Stimulated activated CD8-positive, alpha-beta memory T cell treated with anti-CD3 and anti-CD28 coated beads, Interleukin-7, amount 100 ng/mL, for 48 hours (primary cell): ENCODE measurements around the gene NEUROD4.

Experiments
- DNase-seq, 2 donors: peaks; one replicate each; pipeline ENCODE4 v3.0.0-alpha.2; 2020; ENCODE audit warnings: low read depth in 1 of 2; ENCODE audit errors: extremely low read depth in 1 of 2

The NEUROD4 gene

DNA sequence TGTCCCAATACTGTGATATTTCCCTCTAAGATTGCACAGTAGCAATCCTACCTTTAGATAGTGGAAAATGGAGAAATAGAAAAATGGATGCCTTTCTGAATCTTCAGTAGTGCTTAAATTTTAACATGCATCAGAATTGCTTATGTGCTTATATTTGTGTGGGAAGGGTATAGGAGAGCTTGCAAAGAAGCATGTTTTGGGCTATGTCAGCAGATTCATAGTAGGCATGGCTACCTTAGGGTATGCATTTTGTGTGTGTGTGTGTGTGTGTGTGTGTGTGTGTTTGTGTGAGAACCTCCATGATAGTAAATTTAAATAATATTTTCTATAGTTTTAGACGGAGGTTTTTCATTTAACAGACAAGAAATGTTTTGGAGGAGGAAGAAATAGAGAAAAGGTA is 38.3 kb downstream of the NEUROD4 start:
- no peak for DNase-seq

DNA sequence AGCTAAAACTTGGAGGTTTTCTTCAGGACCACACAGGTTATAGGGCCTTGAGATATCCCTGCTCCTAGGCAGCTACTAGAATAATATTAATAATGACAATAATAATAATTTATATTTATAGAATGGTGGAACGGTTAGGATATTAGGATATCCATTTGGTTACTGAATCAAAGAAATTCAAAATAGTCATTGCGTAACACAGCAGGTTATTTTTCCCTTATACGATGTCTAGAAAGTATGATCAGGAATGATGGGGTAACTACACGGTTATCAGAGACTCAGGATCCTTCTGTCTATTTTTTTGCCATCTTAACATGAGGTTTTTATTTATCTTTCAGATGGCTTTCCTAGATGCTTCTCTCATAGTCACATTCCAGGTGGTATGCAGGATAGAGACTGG is 39.0 kb downstream of the NEUROD4 start:
- no peak for DNase-seq

DNA sequence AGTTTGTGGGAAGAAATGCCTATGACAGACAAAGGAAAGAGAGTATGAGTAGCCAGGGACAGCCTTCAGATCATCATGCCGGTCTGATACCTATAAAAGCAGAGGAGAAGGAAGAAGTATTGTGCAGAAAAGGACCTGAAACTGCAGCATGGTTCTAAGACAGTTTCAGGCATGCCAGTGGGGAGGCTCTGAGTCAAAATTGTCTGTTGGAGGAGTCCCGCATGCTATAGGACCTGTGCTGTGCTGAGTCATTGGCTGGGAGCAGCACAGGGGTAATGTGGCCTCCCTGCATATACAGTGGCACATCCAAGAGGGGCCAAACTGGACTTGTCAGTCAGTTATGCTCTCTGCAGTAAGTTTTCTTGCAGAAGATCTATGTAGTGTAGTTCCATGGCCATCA is 40.7 kb downstream of the NEUROD4 start:
- DNase-seq: peak; percentile 13 to 45

DNA sequence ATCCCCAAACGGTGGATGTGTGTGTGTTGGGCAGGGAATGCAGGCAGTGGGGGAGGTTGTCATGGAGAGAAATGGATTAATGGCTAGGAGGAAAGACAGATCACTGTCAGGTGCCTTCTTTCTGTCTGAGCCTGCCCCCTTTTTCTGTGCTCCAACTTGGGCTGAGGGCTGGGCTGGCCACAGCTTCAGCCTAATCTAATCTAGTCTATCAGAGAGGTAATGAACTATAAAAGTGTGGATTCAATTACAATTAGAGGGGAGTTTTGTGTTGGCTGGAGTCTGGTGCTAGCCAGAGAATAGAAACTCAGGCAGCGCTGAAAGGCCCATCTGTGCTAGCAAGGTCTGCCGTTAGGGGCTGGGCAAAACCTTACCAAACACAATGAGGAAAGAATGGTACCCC is 41.2 kb downstream of the NEUROD4 start:
- no peak for DNase-seq

DNA sequence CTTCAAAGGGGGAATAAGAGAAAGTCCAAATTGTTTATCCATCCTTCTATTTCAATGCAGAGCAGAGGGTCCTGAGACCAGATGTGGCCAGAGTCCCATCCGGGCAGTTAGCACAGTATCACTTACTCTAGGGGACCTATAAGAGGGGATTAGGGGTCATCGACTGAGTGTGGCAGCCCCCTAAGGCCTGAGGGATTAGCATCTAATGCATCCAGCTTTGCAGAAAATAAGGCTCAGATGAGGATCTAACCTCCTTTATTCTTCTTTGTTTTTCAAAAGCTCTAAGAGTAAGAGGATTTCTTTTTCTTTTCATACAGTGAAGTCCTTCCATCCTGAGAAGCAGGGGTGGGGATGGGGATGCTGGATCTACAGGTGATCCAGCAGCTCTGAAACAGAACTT is 43.5 kb downstream of the NEUROD4 start:
- no peak for DNase-seq

DNA sequence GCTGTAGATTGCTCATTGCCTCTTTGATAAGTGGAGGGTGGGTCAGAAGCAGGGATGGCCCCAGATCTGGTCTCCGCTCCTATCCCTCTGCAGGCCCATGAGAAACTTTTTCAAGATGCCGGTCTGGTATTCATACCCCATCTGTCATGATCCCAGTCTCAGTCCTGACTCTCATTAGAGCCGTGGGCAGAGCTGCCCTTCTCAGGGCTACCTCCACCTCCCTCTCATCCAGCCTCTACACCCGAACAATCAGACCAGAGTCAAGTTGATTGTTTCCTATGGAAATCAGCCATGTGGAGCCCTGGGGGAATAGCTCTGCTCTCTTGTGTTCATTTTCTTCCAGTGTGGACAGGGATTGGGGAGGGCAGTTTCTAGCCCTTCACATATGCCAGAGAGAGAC is 45.8 kb downstream of the NEUROD4 start:
- DNase-seq: no peak

DNA sequence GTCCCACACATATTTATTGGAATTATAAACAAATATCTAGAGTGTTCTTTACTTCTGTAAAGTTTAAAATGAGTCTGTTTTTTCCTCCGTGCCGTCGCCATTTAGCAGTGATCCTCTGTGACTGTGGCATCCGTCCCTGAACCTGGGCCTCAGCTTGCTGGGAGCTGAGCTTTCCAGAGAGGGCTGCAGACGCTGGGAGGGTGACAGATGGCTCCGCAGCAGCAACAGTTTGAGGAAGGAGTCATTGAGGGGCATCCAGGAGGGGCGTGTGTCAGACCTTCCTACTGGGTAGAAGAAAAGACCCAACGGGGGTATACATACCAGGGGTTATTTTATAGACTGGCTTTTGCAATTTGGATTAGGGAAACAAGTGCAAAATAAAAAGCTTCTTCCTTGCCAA is 47.9 kb downstream of the NEUROD4 start:
- DNase-seq: no peak

DNA sequence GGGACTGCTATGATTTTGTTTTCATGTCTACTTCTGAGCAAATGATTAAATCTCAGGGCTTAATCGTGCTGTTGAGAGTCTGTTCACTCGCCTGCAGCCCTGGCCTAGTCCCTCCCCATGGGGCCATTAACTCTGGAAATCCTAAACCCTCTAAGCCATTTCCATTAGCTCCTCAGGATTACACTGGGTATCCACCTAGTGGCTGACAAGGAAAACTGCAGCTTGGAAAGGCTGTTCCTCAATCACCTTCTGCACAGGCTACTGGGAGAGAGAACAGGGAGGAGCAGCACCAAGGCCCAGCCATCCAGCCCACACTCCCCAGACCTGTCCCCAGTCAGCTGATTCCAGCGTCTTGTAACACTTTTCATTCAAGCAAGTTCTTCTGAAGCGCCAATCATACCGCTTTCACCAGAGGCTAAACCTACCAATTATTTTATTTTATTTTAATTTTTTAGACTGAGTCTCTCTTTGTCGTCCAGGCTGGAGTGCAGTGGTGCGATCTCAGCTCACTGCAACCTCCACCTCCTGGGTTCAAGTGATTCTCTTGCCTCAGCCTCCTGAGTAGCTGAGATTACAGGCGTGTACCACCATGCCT is 48.7 kb downstream of the NEUROD4 start:
- no peak for DNase-seq

DNA sequence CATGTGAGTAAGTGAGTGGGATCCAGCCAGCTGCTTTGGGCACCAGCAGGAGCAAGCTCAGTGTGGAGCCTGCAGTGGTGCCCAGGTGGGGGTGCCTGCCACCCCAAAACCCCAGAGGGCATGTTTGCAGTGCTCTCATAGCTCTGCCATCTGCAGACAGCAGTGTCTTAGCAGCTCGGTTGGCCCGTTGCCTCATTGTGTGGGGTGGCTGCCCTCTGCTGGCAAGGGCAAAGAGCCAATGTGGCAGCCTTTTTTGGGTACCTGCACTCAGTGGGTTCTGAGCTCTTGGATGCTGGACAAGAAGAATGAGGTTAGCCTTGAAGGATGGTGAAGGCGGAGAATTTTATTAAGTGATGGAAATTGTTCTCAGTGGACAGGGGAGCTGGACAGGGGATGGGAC is 52.3 kb downstream of the NEUROD4 start:
- peak; percentile 45 to 57 for DNase-seq

DNA sequence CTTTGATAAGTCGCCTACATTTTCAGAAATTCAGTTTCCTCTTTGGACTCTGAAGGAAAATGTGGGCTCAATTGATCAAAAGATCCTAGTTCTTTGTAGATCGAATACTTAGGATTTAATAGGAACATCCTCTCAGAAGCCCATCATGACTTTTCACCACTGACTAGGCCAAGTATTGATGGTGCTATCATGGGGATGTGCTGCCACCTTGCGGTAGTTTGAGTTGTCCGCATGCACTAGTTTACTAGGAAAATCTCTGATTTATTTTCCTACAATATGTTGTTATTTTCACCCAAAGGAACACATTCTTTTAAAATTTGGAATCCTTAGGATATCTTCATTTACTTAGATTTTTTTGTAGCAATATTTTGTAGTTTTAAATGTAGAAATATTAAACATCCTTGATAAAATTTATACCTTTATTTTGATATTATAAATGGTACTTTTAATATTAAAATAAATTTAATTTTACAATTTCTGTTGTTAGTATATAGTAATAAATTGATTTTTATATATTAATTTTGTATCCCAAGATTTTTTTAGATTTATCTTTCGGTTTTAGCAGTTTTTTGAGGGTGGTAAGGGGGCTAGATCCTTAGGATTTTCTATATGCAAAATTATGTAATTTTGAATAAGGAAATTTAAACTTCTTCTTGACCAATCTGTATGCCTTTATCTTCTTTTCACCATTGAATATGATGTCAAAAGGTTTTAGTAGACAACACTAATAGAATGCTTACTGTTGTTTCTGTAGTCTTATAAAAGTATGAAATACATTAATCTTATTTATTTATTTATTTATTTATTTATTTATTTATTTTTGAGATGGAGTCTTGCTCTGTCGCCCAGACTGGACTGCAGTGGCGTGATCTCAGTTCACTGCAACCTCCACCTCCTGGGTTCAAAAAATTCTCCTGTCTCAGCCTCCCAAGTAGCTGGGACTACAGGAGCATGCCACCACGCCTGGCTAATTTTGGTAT is 53.6 kb downstream of the NEUROD4 start:
- peak in 1 of 2 donors; percentile 46 for DNase-seq

DNA sequence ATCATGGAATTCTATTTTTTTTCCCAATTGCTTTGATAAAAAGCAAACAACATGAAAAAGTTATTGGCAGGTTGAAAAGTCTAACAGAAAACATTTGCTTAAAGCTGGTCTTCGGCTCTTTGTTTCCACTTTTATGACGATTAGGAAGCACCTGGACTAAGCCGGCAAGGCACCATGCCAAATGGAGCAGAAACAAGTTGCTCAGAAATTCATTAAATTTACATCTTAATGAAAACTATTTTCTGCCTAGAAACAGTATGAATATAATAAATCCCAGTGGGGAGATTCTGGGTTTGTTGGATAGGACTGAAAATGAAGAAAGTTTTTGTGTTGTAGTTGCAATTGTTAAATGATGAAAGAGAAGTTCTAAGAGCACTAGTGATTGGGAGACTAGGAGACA is 55.0 kb downstream of the NEUROD4 start:
- DNase-seq: no peak
